Measurements from ENCODE around the gene ZMYM4.
A peak's percentile ranks its signal among the peaks of the same experiment; 100 is the strongest.

Gene ZMYM4

GRCh38 chr1:35288761-35289160, 20.3 kb downstream of the ZMYM4 start:
- no peak for TF ChIP-seq PPARA (CRISPR knock-in tag; IDR thresholded peaks at IDR 0.05; ENCODE audit: borderline replicate concordance)
- no peak for TF ChIP-seq CSRNP3 (CRISPR knock-in tag; IDR thresholded peaks at IDR 0.05)
- no peak for TF ChIP-seq GLIS3 (CRISPR knock-in tag; IDR thresholded peaks at IDR 0.05)
- no peak for TF ChIP-seq ZNF565 (CRISPR knock-in tag; conservative IDR thresholded peaks at IDR 0.05; ENCODE audit: low read depth)
- TF ChIP-seq SNAI2 (CRISPR knock-in tag; IDR thresholded peaks at IDR 0.05): no peak
- no peak for TF ChIP-seq TCF4 (CRISPR knock-in tag; IDR thresholded peaks at IDR 0.05; ENCODE audit: borderline replicate concordance)
- TF ChIP-seq ZFP30 (CRISPR knock-in tag; IDR thresholded peaks at IDR 0.05): no peak
- TF ChIP-seq BACH2 (CRISPR knock-in tag; IDR thresholded peaks at IDR 0.05; ENCODE audit: borderline replicate concordance): no peak
- TF ChIP-seq ARNTL (CRISPR knock-in tag; IDR thresholded peaks at IDR 0.05; ENCODE audit: borderline replicate concordance, low read depth): no peak
- no peak for TF ChIP-seq ZNF70 (CRISPR knock-in tag; IDR thresholded peaks at IDR 0.05)
- TF ChIP-seq ZNF8 (CRISPR knock-in tag; IDR thresholded peaks at IDR 0.05): no peak
- no peak for TF ChIP-seq CREB5 (CRISPR knock-in tag; IDR thresholded peaks at IDR 0.05; ENCODE audit: low read depth)
- TF ChIP-seq PATZ1 (CRISPR knock-in tag; IDR thresholded peaks at IDR 0.05; ENCODE audit: borderline replicate concordance): no peak
- TF ChIP-seq POU6F1 (CRISPR knock-in tag; IDR thresholded peaks at IDR 0.05; ENCODE audit: borderline replicate concordance, low read depth): no peak

GRCh38 chr1:35290452-35290851, 21.9 kb downstream of the ZMYM4 start:
- TF ChIP-seq ZNF8 (CRISPR knock-in tag; IDR thresholded peaks at IDR 0.05): no peak
- TF ChIP-seq RARB (CRISPR knock-in tag; IDR thresholded peaks at IDR 0.05): no peak
- no peak for TF ChIP-seq ARNTL (CRISPR knock-in tag; IDR thresholded peaks at IDR 0.05; ENCODE audit: borderline replicate concordance, low read depth)
- no peak for TF ChIP-seq BACH2 (CRISPR knock-in tag; IDR thresholded peaks at IDR 0.05; ENCODE audit: borderline replicate concordance)
- TF ChIP-seq TCF4 (CRISPR knock-in tag; IDR thresholded peaks at IDR 0.05; ENCODE audit: borderline replicate concordance): no peak
- TF ChIP-seq OSR1 (CRISPR knock-in tag; IDR thresholded peaks at IDR 0.05): no peak
- TF ChIP-seq TSHZ2 (CRISPR knock-in tag; IDR thresholded peaks at IDR 0.05): no peak
- no peak for TF ChIP-seq ZFP30 (CRISPR knock-in tag; IDR thresholded peaks at IDR 0.05)
- TF ChIP-seq ESRRG (CRISPR knock-in tag; IDR thresholded peaks at IDR 0.05): no peak
- TF ChIP-seq PATZ1 (CRISPR knock-in tag; IDR thresholded peaks at IDR 0.05; ENCODE audit: borderline replicate concordance): no peak
- ATAC-seq: no peak

More at GRCh38 chr1:35288761-35289160, 20.3 kb downstream of the ZMYM4 start:
- peak; percentile 58 for ATAC-seq

GRCh38 chr1:35294809-35295208, 26.3 kb downstream of the ZMYM4 start:
- ATAC-seq: no peak
- TF ChIP-seq OSR1 (CRISPR knock-in tag; IDR thresholded peaks at IDR 0.05): no peak
- TF ChIP-seq ZNF565 (CRISPR knock-in tag; conservative IDR thresholded peaks at IDR 0.05; ENCODE audit: low read depth): no peak
- TF ChIP-seq ZC3H10 (CRISPR knock-in tag; IDR thresholded peaks at IDR 0.05): no peak
- TF ChIP-seq ZFP3 (CRISPR knock-in tag; IDR thresholded peaks at IDR 0.05): no peak
- no peak for TF ChIP-seq ISL1 (CRISPR knock-in tag; IDR thresholded peaks at IDR 0.05)
- TF ChIP-seq SNAI2 (CRISPR knock-in tag; IDR thresholded peaks at IDR 0.05): no peak
- TF ChIP-seq BACH2 (CRISPR knock-in tag; IDR thresholded peaks at IDR 0.05; ENCODE audit: borderline replicate concordance): no peak
- no peak for TF ChIP-seq CSDC2 (CRISPR knock-in tag; IDR thresholded peaks at IDR 0.05)
- TF ChIP-seq CSRNP3 (CRISPR knock-in tag; IDR thresholded peaks at IDR 0.05): no peak
- TF ChIP-seq ZFP30 (CRISPR knock-in tag; IDR thresholded peaks at IDR 0.05): no peak
- TF ChIP-seq PPARA (CRISPR knock-in tag; IDR thresholded peaks at IDR 0.05; ENCODE audit: borderline replicate concordance): no peak

Measured in SK-N-SH treated with all-trans-retinoic acid at 6 μM for 48 hours (cell line).